ENCODE measurements around the gene GNG3.

Gene GNG3
- total RNA-seq, result 0 to 0.09 (median 0) reads per million in 3 donors

DNA sequence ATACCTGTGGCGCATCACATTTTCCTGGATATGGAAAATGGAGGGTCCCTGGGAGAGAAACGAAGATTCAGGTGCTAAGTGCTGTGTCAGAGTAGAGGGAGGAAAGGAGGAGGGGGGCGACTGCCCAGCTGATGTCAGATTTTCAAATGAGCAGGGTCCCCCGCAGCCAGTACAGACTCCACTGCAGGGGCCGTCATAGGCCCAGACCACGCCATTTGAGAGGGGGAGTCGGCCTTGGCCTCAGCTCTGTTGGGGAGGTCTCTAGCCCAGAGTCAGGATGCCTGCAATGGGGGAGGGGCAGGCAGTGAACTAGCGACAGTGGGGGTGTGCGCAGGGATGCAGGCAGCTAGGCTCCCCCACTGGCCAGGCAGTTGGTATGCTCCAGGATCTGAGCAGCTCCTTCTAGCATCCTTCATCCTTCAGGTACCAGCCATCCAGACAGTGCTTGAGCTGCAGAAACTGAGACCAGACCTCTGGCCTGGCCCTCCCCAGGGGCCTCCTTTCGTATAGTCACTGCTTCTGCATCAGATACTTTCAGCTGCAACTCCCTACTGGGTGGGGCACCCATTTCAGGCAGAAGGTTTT lies at the start of gene GNG3, which contains the start of gene BSCL2:
TSS of gene GNG3 (plus strand) at position 400 of the 585 bp plus-strand sequence. CDS start 620 bp downstream, outside the sequence.
TSS of gene BSCL2 (minus strand) at position 148 of the 585 bp plus-strand sequence. CDS start 229 bp downstream, outside the sequence.
- no peaks in the 10 kb centered on the region for H3K27me3 ChIP-seq (replicated peaks; ENCODE audit: control insufficient read depth, insufficient read depth, low read length, poor library complexity, severe bottlenecking)

GRCh38 chr11:62664405-62665074 lies 42.9 kb upstream of the GNG3 start:
- Histone ChIP-seq H3K36me3 (ENCODE audit: control insufficient read depth, insufficient read depth, low read length) (peaks cover 22% of the 10 kb centered on the region), H3K9me3 (ENCODE audit: control insufficient read depth, low read length) (no peaks in the 10 kb centered on the region), H3K4me3 (ENCODE audit: insufficient read depth, low read depth, low read length, poor library complexity, severe bottlenecking) (peak overlapping the region; percentile 75), H3K27me3 (replicated peaks; ENCODE audit: control insufficient read depth, insufficient read depth, low read length, poor library complexity, severe bottlenecking) (no peaks in the 10 kb centered on the region), H3K27ac (ENCODE audit: insufficient read depth, low read length, poor library complexity, severe bottlenecking) (peak overlapping the region; percentile 68), H3K4me1 (ENCODE audit: control insufficient read depth, insufficient read depth, low read length, poor library complexity, severe bottlenecking) (peaks cover 20% of the 10 kb centered on the region)
- peak in 2 of 3 donors; percentile 20 to 34 for DNase-seq

More for the DNA sequence above, at the start of gene GNG3, which contains the start of gene BSCL2:
- Histone ChIP-seq H3K9me3 (ENCODE audit: control insufficient read depth, low read length) (no peaks in the 10 kb centered on the region), H3K4me3 (ENCODE audit: insufficient read depth, low read depth, low read length, poor library complexity, severe bottlenecking) (peak within 1 kb of the TSS; percentile 86), H3K27ac (ENCODE audit: insufficient read depth, low read length, poor library complexity, severe bottlenecking) (peak within 1 kb of the TSS; percentile 95), H3K4me1 (ENCODE audit: control insufficient read depth, insufficient read depth, low read length, poor library complexity, severe bottlenecking) (peaks cover 32% of the 10 kb centered on the region), H3K36me3 (ENCODE audit: control insufficient read depth, insufficient read depth, low read length) (no peaks in the 10 kb centered on the region)
- no peak for DNase-seq

DNA sequence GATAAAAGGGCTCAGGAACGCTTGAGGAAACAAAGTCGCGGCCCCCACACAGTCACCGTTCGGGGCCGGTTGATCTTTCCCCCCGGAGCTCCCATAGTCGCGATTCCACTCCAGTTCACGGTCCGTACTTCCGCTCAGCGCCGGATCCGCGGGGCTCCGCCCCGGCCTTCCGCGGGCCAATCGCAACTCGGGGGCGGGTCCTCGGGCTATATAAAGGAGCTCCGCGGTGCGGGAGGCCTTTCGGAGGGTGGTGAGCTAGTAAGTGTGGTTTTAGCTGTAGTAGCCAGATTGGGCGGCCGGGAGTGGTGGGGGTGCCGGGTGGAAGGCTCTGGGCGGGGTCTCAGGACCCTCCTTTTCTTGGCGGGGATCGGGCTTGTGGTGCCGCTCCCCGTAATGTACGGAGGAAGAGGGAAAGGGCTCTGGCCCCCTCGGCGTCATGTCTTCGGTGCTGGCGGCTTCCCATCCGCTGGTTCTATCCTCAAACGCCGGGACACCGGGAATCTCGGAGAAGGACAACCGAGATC lies 42.3 kb upstream of the GNG3 start, which contains the start of the genes C11orf98 and CSKMT:
TSS of gene C11orf98 (minus strand) at position 136 of the 524 bp plus-strand sequence. CDS start at position 95, 41 bp downstream.
TSS of gene CSKMT (plus strand) at position 238 of the 524 bp plus-strand sequence. CDS start 568 bp downstream, outside the sequence.
- peaks cover 22% of the 10 kb centered on the region for H3K36me3 ChIP-seq (ENCODE audit: control insufficient read depth, insufficient read depth, low read length)
- DNase-seq, result peak; percentile 91 to 93 (median 91)
- peak within 1 kb of the TSS; percentile 75 for H3K4me3 ChIP-seq (ENCODE audit: insufficient read depth, low read depth, low read length, poor library complexity, severe bottlenecking)
- peak within 1 kb of the TSS; percentile 68 for H3K27ac ChIP-seq (ENCODE audit: insufficient read depth, low read length, poor library complexity, severe bottlenecking)
- H3K9me3 ChIP-seq (ENCODE audit: control insufficient read depth, low read length), result no peaks in the 10 kb centered on the region
- no peaks in the 10 kb centered on the region for H3K27me3 ChIP-seq (replicated peaks; ENCODE audit: control insufficient read depth, insufficient read depth, low read length, poor library complexity, severe bottlenecking)
- H3K4me1 ChIP-seq (ENCODE audit: control insufficient read depth, insufficient read depth, low read length, poor library complexity, severe bottlenecking), result peaks cover 20% of the 10 kb centered on the region

DNA sequence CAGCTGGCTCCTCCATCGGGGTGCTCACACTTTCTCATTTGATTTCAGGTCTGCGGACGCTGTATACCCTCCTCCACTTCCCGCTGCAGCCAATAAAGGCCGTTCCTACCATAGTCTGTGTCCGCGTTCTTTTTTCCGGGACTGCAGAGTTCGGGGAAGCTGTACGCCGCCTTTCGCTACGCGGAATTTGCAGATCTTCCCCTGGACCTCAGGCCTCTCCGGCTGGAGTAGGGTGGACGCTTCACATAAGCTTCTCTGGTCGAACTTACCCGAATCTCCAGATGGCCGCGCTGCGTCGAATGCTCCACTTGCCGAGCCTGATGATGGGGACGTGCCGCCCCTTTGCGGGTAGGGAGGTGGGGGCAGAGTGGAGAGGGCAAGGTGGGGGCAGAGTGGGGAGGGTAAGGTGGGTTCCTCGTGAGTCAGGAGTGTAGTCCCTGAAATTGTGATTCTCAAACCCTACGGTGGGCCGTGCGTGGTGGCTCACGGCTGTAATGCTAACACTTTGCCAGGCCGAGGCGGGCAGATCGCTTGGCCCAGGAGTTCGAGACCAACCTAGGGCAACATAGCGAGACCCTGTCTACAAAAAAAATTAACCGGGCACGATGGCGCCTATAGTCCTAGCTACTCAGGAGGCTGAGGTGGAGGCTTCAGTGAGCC lies 41.7 kb upstream of the GNG3 start:
- peak overlapping the region; percentile 75 for H3K4me3 ChIP-seq (ENCODE audit: insufficient read depth, low read depth, low read length, poor library complexity, severe bottlenecking)
- peak; percentile 39 to 58 (median 51) for DNase-seq
- H3K27me3 ChIP-seq (replicated peaks; ENCODE audit: control insufficient read depth, insufficient read depth, low read length, poor library complexity, severe bottlenecking), result no peaks in the 10 kb centered on the region
- H3K27ac ChIP-seq (ENCODE audit: insufficient read depth, low read length, poor library complexity, severe bottlenecking), result peak overlapping the region; percentile 68
- peaks cover 20% of the 10 kb centered on the region for H3K4me1 ChIP-seq (ENCODE audit: control insufficient read depth, insufficient read depth, low read length, poor library complexity, severe bottlenecking)
- H3K9me3 ChIP-seq (ENCODE audit: control insufficient read depth, low read length), result no peaks in the 10 kb centered on the region
- H3K36me3 ChIP-seq (ENCODE audit: control insufficient read depth, insufficient read depth, low read length), result peaks cover 22% of the 10 kb centered on the region

DNA sequence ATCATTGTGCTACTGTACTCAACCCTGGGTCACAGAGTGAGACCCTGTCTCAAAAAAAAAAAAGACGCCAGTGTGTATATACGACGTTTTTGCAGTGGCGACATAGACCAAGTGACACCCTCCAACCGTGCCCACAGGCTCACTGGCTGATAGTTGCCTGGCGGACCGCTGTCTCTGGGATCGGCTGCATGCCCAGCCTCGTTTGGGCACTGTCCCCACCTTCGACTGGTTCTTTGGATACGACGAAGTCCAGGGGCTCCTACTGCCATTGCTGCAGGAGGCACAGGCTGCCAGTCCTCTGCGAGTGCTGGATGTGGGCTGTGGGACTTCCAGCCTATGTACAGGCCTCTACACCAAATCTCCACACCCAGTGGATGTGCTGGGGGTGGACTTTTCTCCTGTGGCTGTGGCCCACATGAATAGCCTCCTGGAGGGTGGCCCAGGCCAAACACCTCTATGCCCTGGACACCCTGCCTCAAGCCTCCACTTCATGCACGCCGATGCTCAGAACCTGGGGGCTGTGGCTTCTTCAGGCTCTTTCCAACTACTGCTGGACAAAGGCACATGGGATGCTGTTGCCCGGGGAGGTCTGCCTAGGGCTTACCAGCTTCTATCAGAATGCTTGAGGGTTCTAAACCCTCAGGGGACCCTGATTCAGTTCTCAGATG lies 41.1 kb upstream of the GNG3 start:
- H3K36me3 ChIP-seq (ENCODE audit: control insufficient read depth, insufficient read depth, low read length), result peaks cover 22% of the 10 kb centered on the region
- no peaks in the 10 kb centered on the region for H3K9me3 ChIP-seq (ENCODE audit: control insufficient read depth, low read length)
- H3K4me1 ChIP-seq (ENCODE audit: control insufficient read depth, insufficient read depth, low read length, poor library complexity, severe bottlenecking), result peaks cover 20% of the 10 kb centered on the region
- DNase-seq, result no peak
- peak overlapping the region; percentile 75 for H3K4me3 ChIP-seq (ENCODE audit: insufficient read depth, low read depth, low read length, poor library complexity, severe bottlenecking)
- H3K27me3 ChIP-seq (replicated peaks; ENCODE audit: control insufficient read depth, insufficient read depth, low read length, poor library complexity, severe bottlenecking), result no peaks in the 10 kb centered on the region
- H3K27ac ChIP-seq (ENCODE audit: insufficient read depth, low read length, poor library complexity, severe bottlenecking), result peak overlapping the region; percentile 68

GRCh38 chr11:62667460-62667859 lies 40.0 kb upstream of the GNG3 start:
- no peaks in the 10 kb centered on the region for H3K9me3 ChIP-seq (ENCODE audit: control insufficient read depth, low read length)
- H3K4me1 ChIP-seq (ENCODE audit: control insufficient read depth, insufficient read depth, low read length, poor library complexity, severe bottlenecking), result peaks cover 22% of the 10 kb centered on the region
- H3K27ac ChIP-seq (ENCODE audit: insufficient read depth, low read length, poor library complexity, severe bottlenecking), result no peak overlapping the region
- DNase-seq, result no peak
- peaks cover 19% of the 10 kb centered on the region for H3K36me3 ChIP-seq (ENCODE audit: control insufficient read depth, insufficient read depth, low read length)
- H3K4me3 ChIP-seq (ENCODE audit: insufficient read depth, low read depth, low read length, poor library complexity, severe bottlenecking), result no peak overlapping the region
- no peaks in the 10 kb centered on the region for H3K27me3 ChIP-seq (replicated peaks; ENCODE audit: control insufficient read depth, insufficient read depth, low read length, poor library complexity, severe bottlenecking)

DNA sequence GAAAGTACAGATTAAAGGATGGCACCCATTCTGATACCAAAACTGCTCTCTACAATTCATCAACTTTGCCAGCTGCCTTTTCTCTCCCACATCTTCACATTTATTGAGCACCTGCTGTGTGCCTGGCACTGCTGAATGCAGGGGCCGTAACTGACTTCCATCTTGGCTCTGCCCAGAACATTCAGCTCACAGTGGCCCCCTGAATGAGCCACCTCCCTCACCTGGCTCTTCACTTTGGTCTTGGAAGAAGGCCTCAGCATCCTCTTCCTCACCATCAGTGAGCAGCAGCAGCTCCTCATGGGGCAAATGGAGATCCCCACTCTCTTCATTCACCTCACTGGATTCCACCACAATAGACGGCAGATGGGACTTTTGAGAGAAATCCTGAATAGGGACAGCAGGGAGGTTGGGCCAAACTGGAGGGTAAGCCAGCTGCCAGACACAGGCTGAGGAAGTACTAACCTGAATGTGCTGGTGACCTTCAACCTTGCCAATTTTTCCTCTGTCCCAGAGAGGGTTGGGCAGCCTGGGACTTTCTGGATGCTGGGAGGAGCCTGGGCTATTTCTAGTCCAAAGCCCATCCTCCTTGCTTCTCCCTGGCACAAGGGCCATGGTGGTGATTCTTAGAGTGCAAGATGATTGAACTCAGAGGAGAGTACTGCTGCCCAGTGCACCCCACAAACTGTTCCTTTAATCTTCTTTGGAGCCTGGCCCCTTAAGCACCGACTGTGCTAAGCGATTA lies 37.9 kb upstream of the GNG3 start:
- Histone ChIP-seq H3K27ac (ENCODE audit: insufficient read depth, low read length, poor library complexity, severe bottlenecking) (peak overlapping the region; percentile 25), H3K9me3 (ENCODE audit: control insufficient read depth, low read length) (no peaks in the 10 kb centered on the region), H3K27me3 (replicated peaks; ENCODE audit: control insufficient read depth, insufficient read depth, low read length, poor library complexity, severe bottlenecking) (no peaks in the 10 kb centered on the region), H3K4me3 (ENCODE audit: insufficient read depth, low read depth, low read length, poor library complexity, severe bottlenecking) (no peak overlapping the region), H3K4me1 (ENCODE audit: control insufficient read depth, insufficient read depth, low read length, poor library complexity, severe bottlenecking) (peaks cover 31% of the 10 kb centered on the region), H3K36me3 (ENCODE audit: control insufficient read depth, insufficient read depth, low read length) (peaks cover 13% of the 10 kb centered on the region)
- DNase-seq, result no peak

DNA sequence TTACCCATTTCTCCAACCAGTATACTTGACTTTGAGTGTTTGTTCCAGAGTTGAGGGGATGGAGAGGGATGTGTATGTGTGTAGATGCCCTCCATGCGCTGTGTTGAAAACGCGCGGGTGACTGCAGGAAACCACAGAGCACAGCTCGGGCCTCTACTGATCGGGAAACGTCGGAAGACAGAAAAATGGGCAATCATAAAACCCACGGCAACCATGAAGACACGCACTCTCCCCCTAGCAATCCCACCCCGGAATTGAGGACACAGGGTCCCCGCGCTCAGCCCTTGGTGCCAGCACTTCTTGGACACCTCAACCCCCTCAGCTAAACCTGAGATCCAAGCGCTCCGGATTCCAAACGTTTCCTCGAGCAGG lies 36.3 kb upstream of the GNG3 start:
- no peak for DNase-seq

More for the DNA sequence above, 36.3 kb upstream of the GNG3 start:
- Histone ChIP-seq H3K4me1 (ENCODE audit: control insufficient read depth, insufficient read depth, low read length, poor library complexity, severe bottlenecking) (peaks cover 28% of the 10 kb centered on the region), H3K9me3 (ENCODE audit: control insufficient read depth, low read length) (no peaks in the 10 kb centered on the region), H3K36me3 (ENCODE audit: control insufficient read depth, insufficient read depth, low read length) (peaks cover 14% of the 10 kb centered on the region), H3K4me3 (ENCODE audit: insufficient read depth, low read depth, low read length, poor library complexity, severe bottlenecking) (peak overlapping the region; percentile 82), H3K27me3 (replicated peaks; ENCODE audit: control insufficient read depth, insufficient read depth, low read length, poor library complexity, severe bottlenecking) (no peaks in the 10 kb centered on the region), H3K27ac (ENCODE audit: insufficient read depth, low read length, poor library complexity, severe bottlenecking) (peak overlapping the region; percentile 67)
